HG02571 (cell line): ENCODE data around the gene FAM200C.
"Not testable (repeated sequence)": the region's sequence is repeated elsewhere in the genome, so short reads cannot be mapped to it uniquely, and the experiment has no call there.

ENCODE experiments used
- ATAC-seq: cut with Tn5 transposase; IDR thresholded peaks from one replicate; pipeline ENCODE4 v1.9.1; 2021; ENCODE audit warnings: mild to moderate bottlenecking, moderate library complexity; ENCODE audit not compliant: unreplicated experiment

The FAM200C gene

GRCh38 chr5:160399402-160400353 is at the start of gene FAM200C:
Gene FAM200C, minus strand, starts transcription at chr5:160400054. Its CDS starts 4,564 bp downstream, at chr5:160395490.
- peak; percentile 88 for ATAC-seq

GRCh38 chr5:160449458-160449857 is 49.6 kb upstream of the FAM200C start:
- no peak for ATAC-seq

- no peak for ATAC-seq
These were observed 49.0 kb upstream of the FAM200C start for GRCh38 chr5:160448886-160449285.

- no peak for ATAC-seq
These were observed 45.9 kb upstream of the FAM200C start for GRCh38 chr5:160445751-160446150.

GRCh38 chr5:160445132-160445531 is 45.3 kb upstream of the FAM200C start:
- ATAC-seq: no peak

GRCh38 chr5:160444407-160444806 is 44.6 kb upstream of the FAM200C start:
- no peak for ATAC-seq

- ATAC-seq: no peak
These were observed 43.1 kb upstream of the FAM200C start for GRCh38 chr5:160442824-160443431.

- no peak for ATAC-seq
These were observed 41.5 kb upstream of the FAM200C start for GRCh38 chr5:160441311-160441781.

GRCh38 chr5:160439205-160439600 is 39.3 kb upstream of the FAM200C start:
- ATAC-seq: peak; percentile 68

GRCh38 chr5:160438316-160439204 is 38.7 kb upstream of the FAM200C start:
- ATAC-seq: peak; percentile 36

GRCh38 chr5:160437271-160437670 is 37.4 kb upstream of the FAM200C start:
- no peak for ATAC-seq

- ATAC-seq: not testable (repeated sequence)
These were observed 36.8 kb upstream of the FAM200C start for GRCh38 chr5:160436661-160437060.

- ATAC-seq: no peak
These were observed 36.2 kb upstream of the FAM200C start for GRCh38 chr5:160436017-160436416.

GRCh38 chr5:160435532-160435931 is 35.7 kb upstream of the FAM200C start:
- ATAC-seq: no peak

GRCh38 chr5:160434022-160434531 is 34.2 kb upstream of the FAM200C start:
- peak; percentile 76 for ATAC-seq

GRCh38 chr5:160432787-160433186 is 32.9 kb upstream of the FAM200C start:
- ATAC-seq: no peak

GRCh38 chr5:160432196-160432595 is 32.3 kb upstream of the FAM200C start:
- no peak for ATAC-seq

GRCh38 chr5:160427607-160428006 is 27.8 kb upstream of the FAM200C start:
- ATAC-seq: no peak

GRCh38 chr5:160423099-160423498 is 23.2 kb upstream of the FAM200C start:
- ATAC-seq: no peak

GRCh38 chr5:160421625-160422258 is 21.9 kb upstream of the FAM200C start, which contains the start of gene PTTG1:
Gene PTTG1, plus strand, starts transcription at chr5:160421855. Its CDS starts 458 bp downstream, at chr5:160422313.
- ATAC-seq: peak; percentile 71
